ENCODE measurements around the gene IFT20. TPM values are rescaled to one million over a fixed set of nuclear protein-coding genes. Genes with fewer than 3 reads are reported as not detected.
A peak's percentile ranks its signal among the peaks of the same experiment; 100 is the strongest.

Gene IFT20
- total and polyA plus RNA-seq, 4 experiments from 2014 or later: 38.7 to 63.7 (median 43.3) TPM

GRCh38 chr17:28335959-28336871, 943 bp upstream of the IFT20 start:
- Mint-ChIP-seq H3K9me3 (no peaks in the 10 kb centered on the region), H3K4me1 (peaks cover 29 to 66% (median 42%) of the 10 kb centered on the region in 4 donors), H3K27me3 (no peaks in the 10 kb centered on the region), H3K4me3 (peak overlapping the region; percentile 95 to 98 (median 97)), H3K36me3 (peaks cover 3 to 29% of the 10 kb centered on the region in 2 donors), H3K27ac (peak overlapping the region; percentile 97 to 98 (median 97))
- DNase-seq: peak in 2 of 5 donors; percentile 19 to 56
- Histone ChIP-seq H3K4me1 (ENCODE audit: insufficient read depth, low read length) (peaks cover 30% of the 10 kb centered on the region), H3K36me3 (ENCODE audit: insufficient read depth, low read length) (peaks cover 20% of the 10 kb centered on the region), H3K27ac (ENCODE audit: low read depth, low read length) (peak overlapping the region; percentile 93), H3K27me3 (ENCODE audit: insufficient read depth, low read length) (no peaks in the 10 kb centered on the region), H3K9me3 (ENCODE audit: control insufficient read depth in 1 of 2, low read length in 2 of 2) (no peaks in the 10 kb centered on the region), H3K4me3 (ENCODE audit: low read length in 2 of 2) (peak overlapping the region; percentile 38 to 86)
- intact Hi-C loops (cut with micrococcal nuclease): loop anchor here (1.0 kb wide), 4 partner anchors 17 to 85 kb away; partner anchors contain the start of genes POLDIP2, SARM1 and TMEM97
- ChIA-PET POLR2A (ENCODE audit: partially characterized antibody) (interaction anchor here (0.6 to 4.7 kb wide), 23 partner anchors 10 to 958 kb away, joined by 3 to 130 read pairs (median 4); partner anchors contain the start of genes LYRM9, NUFIP2, PHF12 and POLDIP2), CTCF (ENCODE audit: partially characterized antibody) (interaction anchor here (1.0 to 2.0 kb wide), 10 partner anchors 10 to 529 kb away, joined by 3 to 17 read pairs (median 5); partner anchors contain the start of gene POLDIP2)

- DNase-seq: no peak
- H3K27ac ChIP-seq (ENCODE audit: low read depth, low read length): peak overlapping the region; percentile 93
- H3K4me1 ChIP-seq (ENCODE audit: insufficient read depth, low read length): peaks cover 30% of the 10 kb centered on the region
- Mint-ChIP-seq H3K4me3 (peak overlapping the region; percentile 95 to 98 (median 97)), H3K27ac (peak overlapping the region; percentile 97 to 98 (median 97)), H3K9me3 (no peaks in the 10 kb centered on the region), H3K36me3 (peaks cover 3 to 25% of the 10 kb centered on the region in 2 donors), H3K4me1 (peaks cover 29 to 66% (median 42%) of the 10 kb centered on the region in 4 donors), H3K27me3 (no peaks in the 10 kb centered on the region)
- H3K36me3 ChIP-seq (ENCODE audit: insufficient read depth, low read length): peaks cover 9% of the 10 kb centered on the region
- CTCF ChIA-PET (ENCODE audit: partially characterized antibody): interaction anchor here (0.8 to 2.8 kb wide), 13 partner anchors 9 to 528 kb away, joined by 3 to 17 read pairs (median 4); partner anchors contain the start of genes POLDIP2 and PROCA1
- H3K4me3 ChIP-seq (ENCODE audit: low read length in 2 of 2): peak overlapping the region; percentile 86 to 95
- H3K9me3 ChIP-seq (ENCODE audit: control insufficient read depth in 1 of 2, low read length in 2 of 2): no peaks in the 10 kb centered on the region
- H3K27me3 ChIP-seq (ENCODE audit: insufficient read depth, low read length): no peaks in the 10 kb centered on the region
- intact Hi-C loops (cut with micrococcal nuclease): loop anchor here (1.0 kb wide), 4 partner anchors 15 to 83 kb away; partner anchors contain the start of genes POLDIP2, SARM1 and TMEM97
- POLR2A ChIA-PET (ENCODE audit: partially characterized antibody): interaction anchor here (0.7 to 4.7 kb wide), 21 partner anchors 11 to 959 kb away, joined by 3 to 130 read pairs (median 5); partner anchors contain the start of genes BLTP2, LYRM9, NUFIP2 and PHF12
Measured at GRCh38 chr17:28334666-28335200, 539 bp downstream of the IFT20 start.

GRCh38 chr17:28334171-28334570, 1.1 kb downstream of the IFT20 start:
- Histone ChIP-seq H3K36me3 (ENCODE audit: insufficient read depth, low read length) (peaks cover 4% of the 10 kb centered on the region), H3K9me3 (ENCODE audit: control insufficient read depth in 1 of 2, low read length in 2 of 2) (no peaks in the 10 kb centered on the region), H3K27me3 (ENCODE audit: insufficient read depth, low read length) (no peaks in the 10 kb centered on the region), H3K27ac (ENCODE audit: low read depth, low read length) (no peak overlapping the region), H3K4me1 (ENCODE audit: insufficient read depth, low read length) (peaks cover 30% of the 10 kb centered on the region), H3K4me3 (ENCODE audit: low read length in 2 of 2) (peak overlapping the region in 1 of 2 donors; percentile 95)
- CTCF ChIA-PET (ENCODE audit: partially characterized antibody): interaction anchor here (1.5 to 2.8 kb wide), 4 partner anchors 9 to 527 kb away, joined by 3 to 6 read pairs (median 4); no protein-coding TSS in a partner anchor
- intact Hi-C loops (cut with micrococcal nuclease): no loop called here
- Mint-ChIP-seq H3K4me1 (peaks cover 27 to 62% (median 42%) of the 10 kb centered on the region in 4 donors), H3K4me3 (peak overlapping the region; percentile 95 to 98 (median 97)), H3K27me3 (no peaks in the 10 kb centered on the region), H3K36me3 (peaks cover 3 to 25% of the 10 kb centered on the region in 2 donors), H3K27ac (peak overlapping the region; percentile 97 to 98 (median 97)), H3K9me3 (no peaks in the 10 kb centered on the region)
- DNase-seq: no peak
- POLR2A ChIA-PET (ENCODE audit: partially characterized antibody): interaction anchor here (3.5 to 4.7 kb wide), 2 partner anchors 15 to 22 kb away, joined by 39 to 130 read pairs; partner anchors contain the start of genes POLDIP2 and TMEM97

GRCh38 chr17:28333083-28333746, 2.1 kb downstream of the IFT20 start:
- H3K27me3 Mint-ChIP-seq: no peaks in the 10 kb centered on the region
- no peak overlapping the region for H3K27ac ChIP-seq (ENCODE audit: low read depth, low read length)
- DNase-seq: no peak
- intact Hi-C loops (cut with micrococcal nuclease): no loop called here
- H3K36me3 ChIP-seq (ENCODE audit: insufficient read depth, low read length): no peaks in the 10 kb centered on the region
- H3K4me1 ChIP-seq (ENCODE audit: insufficient read depth, low read length): peaks cover 30% of the 10 kb centered on the region
- H3K4me3 Mint-ChIP-seq: peak overlapping the region in 1 of 8 donors; percentile 95
- H3K9me3 ChIP-seq (ENCODE audit: control insufficient read depth in 1 of 2, low read length in 2 of 2): no peaks in the 10 kb centered on the region
- H3K27me3 ChIP-seq (ENCODE audit: insufficient read depth, low read length): no peaks in the 10 kb centered on the region
- H3K4me1 Mint-ChIP-seq: peaks cover 27 to 55% (median 42%) of the 10 kb centered on the region in 4 donors
- CTCF ChIA-PET (ENCODE audit: partially characterized antibody): interaction anchor here (1.4 to 2.8 kb wide), 4 partner anchors 8 to 83 kb away, joined by 3 to 6 read pairs (median 4); no protein-coding TSS in a partner anchor
- POLR2A ChIA-PET (ENCODE audit: partially characterized antibody): interaction anchor here (0.9 to 4.7 kb wide), 3 partner anchors 14 to 23 kb away, joined by 4 to 130 read pairs (median 39); partner anchors contain the start of genes POLDIP2 and TMEM97
- H3K27ac Mint-ChIP-seq: peak overlapping the region in 5 of 7 donors; percentile 64 to 98 (median 97)
- no peak overlapping the region for H3K4me3 ChIP-seq (ENCODE audit: low read length in 2 of 2)
- H3K36me3 Mint-ChIP-seq: peaks cover 8 to 30% of the 10 kb centered on the region in 2 donors
- no peaks in the 10 kb centered on the region for H3K9me3 Mint-ChIP-seq

- H3K9me3 Mint-ChIP-seq: no peaks in the 10 kb centered on the region
- Histone ChIP-seq H3K27ac (ENCODE audit: low read depth, low read length) (no peak overlapping the region), H3K27me3 (ENCODE audit: insufficient read depth, low read length) (no peaks in the 10 kb centered on the region), H3K4me3 (ENCODE audit: low read length in 2 of 2) (no peak overlapping the region), H3K9me3 (ENCODE audit: control insufficient read depth in 1 of 2, low read length in 2 of 2) (no peaks in the 10 kb centered on the region), H3K4me1 (ENCODE audit: insufficient read depth, low read length) (peaks cover 26% of the 10 kb centered on the region), H3K36me3 (ENCODE audit: insufficient read depth, low read length) (peaks cover 6% of the 10 kb centered on the region)
- H3K4me3 Mint-ChIP-seq: peak overlapping the region in 1 of 8 donors; percentile 25
- ChIA-PET POLR2A (ENCODE audit: partially characterized antibody) (interaction anchor here (4.7 kb wide), 1 partner anchor 25 kb away, joined by 130 read pairs; the partner anchor contains the start of gene POLDIP2), CTCF (ENCODE audit: partially characterized antibody) (interaction anchor here (1.4 to 2.8 kb wide), 2 partner anchors 14 to 84 kb away, joined by 3 to 6 read pairs; no protein-coding TSS in a partner anchor)
- intact Hi-C loops (cut with micrococcal nuclease): no loop called here
- H3K4me1 Mint-ChIP-seq: peaks cover 20 to 43% (median 34%) of the 10 kb centered on the region in 4 donors
- H3K27me3 Mint-ChIP-seq: no peaks in the 10 kb centered on the region
- peaks cover 13 to 36% of the 10 kb centered on the region in 2 donors for H3K36me3 Mint-ChIP-seq
- no peak for DNase-seq
- peak overlapping the region in 5 of 7 donors; percentile 12 to 63 (median 54) for H3K27ac Mint-ChIP-seq
Measured at GRCh38 chr17:28331891-28332420, 3.3 kb downstream of the IFT20 start.

GRCh38 chr17:28330671-28331070, 4.6 kb downstream of the IFT20 start:
- no peak overlapping the region for H3K27ac ChIP-seq (ENCODE audit: low read depth, low read length)
- intact Hi-C loops (cut with micrococcal nuclease): no loop called here
- no peak overlapping the region for H3K4me3 Mint-ChIP-seq
- no peak for DNase-seq
- POLR2A ChIA-PET (ENCODE audit: partially characterized antibody): interaction anchor here (0.8 to 0.9 kb wide), 2 partner anchors 26 to 621 kb away, joined by 3 read pairs; no protein-coding TSS in a partner anchor
- peak overlapping the region in 1 of 7 donors; percentile 7 for H3K27ac Mint-ChIP-seq
- H3K9me3 Mint-ChIP-seq: no peaks in the 10 kb centered on the region
- no peak overlapping the region for H3K4me3 ChIP-seq (ENCODE audit: low read length in 2 of 2)
- H3K9me3 ChIP-seq (ENCODE audit: control insufficient read depth in 1 of 2, low read length in 2 of 2): no peaks in the 10 kb centered on the region
- peaks cover 11 to 33% (median 25%) of the 10 kb centered on the region in 4 donors for H3K4me1 Mint-ChIP-seq
- peaks cover 13 to 37% of the 10 kb centered on the region in 2 donors for H3K36me3 Mint-ChIP-seq
- H3K27me3 ChIP-seq (ENCODE audit: insufficient read depth, low read length): no peaks in the 10 kb centered on the region
- H3K36me3 ChIP-seq (ENCODE audit: insufficient read depth, low read length): peaks cover 6% of the 10 kb centered on the region
- CTCF ChIA-PET (ENCODE audit: partially characterized antibody): interaction anchor here (1.4 to 1.6 kb wide), 2 partner anchors 13 to 36 kb away, joined by 4 to 7 read pairs; no protein-coding TSS in a partner anchor
- no peaks in the 10 kb centered on the region for H3K27me3 Mint-ChIP-seq
- H3K4me1 ChIP-seq (ENCODE audit: insufficient read depth, low read length): peaks cover 14% of the 10 kb centered on the region
